ENCODE measurements around the gene GYG2.

- TF ChIP-seq TCF7L2 (IDR thresholded peaks at IDR 0.05; ENCODE audit: borderline replicate concordance, extremely low read depth, insufficient read depth, insufficient read length) (no peak), EGR1 (IDR thresholded peaks at IDR 0.05; ENCODE audit: low read depth) (no peak)
Observed at GRCh38 chrX:2926664-2927275, 98.0 kb downstream of the GYG2 start.

Measured in HCT116 (cell line).